Smooth muscle cell (in vitro differentiated cells): ENCODE measurements around the gene GALNT14. TPM values are rescaled to one million over a fixed set of nuclear protein-coding genes. Genes with fewer than 3 reads are reported as not detected.

Source experiments
- DNase-seq: peaks from one replicate; lab custom pipeline; 2025; ENCODE audit not compliant: unreplicated experiment; lab: John Stamatoyannopoulos, UW
- H2AFZ ChIP-seq: fragments of 200-600 bp; sonication (generic); 2 replicates; pipeline ENCODE4 v1.6.0; 2016; ENCODE audit warnings: antibody characterized with exemption, low read depth, mild to moderate bottlenecking
- H3F3A ChIP-seq: fragments of 200-600 bp; sonication (generic); 2 replicates; pipeline ENCODE4 v1.6.0; 2017; ENCODE audit warnings: antibody characterized with exemption, low read depth
- H3K27ac ChIP-seq: fragments of 200-600 bp; sonication (generic); 2 replicates; pipeline ENCODE4 v1.5.1; 2016; ENCODE audit warnings: low read depth, mild to moderate bottlenecking
- H3K27me3 ChIP-seq: fragments of 200-600 bp; sonication (generic); 2 replicates; pipeline ENCODE4 v1.6.1; 2016; ENCODE audit warnings: low read depth, mild to moderate bottlenecking
- H3K36me3 ChIP-seq: fragments of 200-600 bp; sonication (generic); 2 replicates; pipeline ENCODE4 v1.5.1; 2016; ENCODE audit warnings: low read depth
- H3K4me1 ChIP-seq: fragments of 200-600 bp; sonication (generic); 2 replicates; pipeline ENCODE4 v1.5.1; 2016; ENCODE audit warnings: low read depth
- H3K4me2 ChIP-seq: fragments of 200-600 bp; sonication (generic); 2 replicates; pipeline ENCODE4 v1.6.0; 2016; ENCODE audit warnings: mild to moderate bottlenecking
- H3K4me3 ChIP-seq: fragments of 200-600 bp; sonication (generic); 2 replicates; pipeline ENCODE4 v1.5.1; 2016; ENCODE audit warnings: mild to moderate bottlenecking
- H3K79me2 ChIP-seq: fragments of 200-600 bp; sonication (generic); 2 replicates; pipeline ENCODE4 v1.6.0; 2016; ENCODE audit warnings: low read depth, mild to moderate bottlenecking
- H3K9ac ChIP-seq: fragments of 200-600 bp; sonication (generic); 2 replicates; pipeline ENCODE4 v1.6.0; 2016; ENCODE audit warnings: low read depth
- H3K9me3 ChIP-seq: fragments of 200-600 bp; sonication (generic); replicated peaks from 2 replicates; pipeline ENCODE4 v1.5.1; 2016; ENCODE audit warnings: low read depth
- H4K20me1 ChIP-seq: fragments of 200-600 bp; sonication (generic); 2 replicates; pipeline ENCODE4 v1.6.0; 2016; ENCODE audit warnings: low read depth
- CTCF ChIP-seq: fragments of 200-600 bp; sonication (generic); IDR thresholded peaks from 2 replicates; pipeline ENCODE4 v1.5.1; 2017; ENCODE audit warnings: borderline replicate concordance, mild to moderate bottlenecking, antibody characterized with exemption; ENCODE audit not compliant: insufficient read depth, poor library complexity, severe bottlenecking
- WGBS: methylation state at CpG from one replicate; pipeline ENCODE4 v1.1.7; 2016; ENCODE audit warnings: low lambda C conversion rate; 5-methylcytosine and 5-hydroxymethylcytosine counted together
- polyA plus RNA-seq: library from polyadenylated mRNA; unstranded; fragments of >200 nt; fragmentation: Nextera tagmentation; extraction: Ambion mirVana; gene quantifications from 2 replicates; pipeline ENCODE4 v1.2.1, GENCODE V29; 2016
- total RNA-seq: library from RNA; depleted of rRNA; stranded (reverse); fragments of >200 nt; gene quantifications from 2 replicates; pipeline ENCODE4 v1.2.3, GENCODE V29; 2014

Gene GALNT14
- total and polyA plus RNA-seq, 2 experiments from 2014 or later = 0.63 to 1.0 TPM

GRCh38 chr2:30989746-30990145 is 148.5 kb downstream of the GALNT14 start:
- Histone ChIP-seq H2AFZ (no peak overlapping the region), H3K27me3 (no peaks in the 10 kb centered on the region), H3K9ac (no peak overlapping the region), H3K79me2 (no peaks in the 10 kb centered on the region), H3K4me3 (no peak overlapping the region), H4K20me1 (no peaks in the 10 kb centered on the region), H3K27ac (no peak overlapping the region), H3K4me2 (no peak overlapping the region), H3K36me3 (no peaks in the 10 kb centered on the region), H3F3A (no peaks in the 10 kb centered on the region), H3K4me1 (peaks cover 11% of the 10 kb centered on the region), H3K9me3 (no peaks in the 10 kb centered on the region)
- 92% methylated on average over 1 of the region's 1 CpG for WGBS
- DNase-seq = no peak
- TF ChIP-seq CTCF = no peak

- DNase-seq = no peak
- H3K27ac ChIP-seq = no peak overlapping the region
- peaks cover 11% of the 10 kb centered on the region for H3K4me1 ChIP-seq
- no peaks in the 10 kb centered on the region for H3K9me3 ChIP-seq
- 80% methylated on average over 6 of the region's 6 CpGs for WGBS
- TF ChIP-seq CTCF = no peak
- H2AFZ ChIP-seq = no peak overlapping the region
- H3K79me2 ChIP-seq = no peaks in the 10 kb centered on the region
- H3K4me3 ChIP-seq = no peak overlapping the region
- H3K9ac ChIP-seq = no peak overlapping the region
- no peaks in the 10 kb centered on the region for H3K27me3 ChIP-seq
- H3K36me3 ChIP-seq = no peaks in the 10 kb centered on the region
- H3F3A ChIP-seq = no peaks in the 10 kb centered on the region
- no peak overlapping the region for H3K4me2 ChIP-seq
- no peaks in the 10 kb centered on the region for H4K20me1 ChIP-seq
These were observed 150.7 kb downstream of the GALNT14 start for GRCh38 chr2:30987566-30987965.

GRCh38 chr2:30986231-30986580 is 152.0 kb downstream of the GALNT14 start:
- no peak overlapping the region for H2AFZ ChIP-seq
- no peaks in the 10 kb centered on the region for H3F3A ChIP-seq
- no peak overlapping the region for H3K4me2 ChIP-seq
- DNase-seq = no peak
- no peak overlapping the region for H3K4me3 ChIP-seq
- H4K20me1 ChIP-seq = no peaks in the 10 kb centered on the region
- TF ChIP-seq CTCF = no peak
- H3K27me3 ChIP-seq = no peaks in the 10 kb centered on the region
- H3K36me3 ChIP-seq = no peaks in the 10 kb centered on the region
- H3K4me1 ChIP-seq = peaks cover 18% of the 10 kb centered on the region
- no peaks in the 10 kb centered on the region for H3K9me3 ChIP-seq
- WGBS = 95% methylated on average over 5 of the region's 5 CpGs
- no peaks in the 10 kb centered on the region for H3K79me2 ChIP-seq
- no peak overlapping the region for H3K27ac ChIP-seq
- no peak overlapping the region for H3K9ac ChIP-seq

GRCh38 chr2:30985493-30986230 is 152.6 kb downstream of the GALNT14 start:
- no peaks in the 10 kb centered on the region for H3F3A ChIP-seq
- no peak overlapping the region for H3K9ac ChIP-seq
- peaks cover 20% of the 10 kb centered on the region for H3K4me1 ChIP-seq
- no peaks in the 10 kb centered on the region for H3K79me2 ChIP-seq
- no peak for TF ChIP-seq CTCF
- no peak overlapping the region for H2AFZ ChIP-seq
- no peak overlapping the region for H3K4me3 ChIP-seq
- H3K27me3 ChIP-seq = no peaks in the 10 kb centered on the region
- no peak overlapping the region for H3K4me2 ChIP-seq
- H3K9me3 ChIP-seq = no peaks in the 10 kb centered on the region
- H3K27ac ChIP-seq = no peak overlapping the region
- WGBS = 86% methylated on average over 9 of the region's 9 CpGs
- no peak for DNase-seq
- no peaks in the 10 kb centered on the region for H3K36me3 ChIP-seq
- H4K20me1 ChIP-seq = no peaks in the 10 kb centered on the region
